Measurements from ENCODE around the gene SMIM29.

SMIM29 gene

GRCh38 chr6:34240329-34241248, 8.2 kb downstream of the SMIM29 start:
- DNase-seq (no peak), ATAC-seq (no peak)

GRCh38 chr6:34239893-34240292, 8.9 kb downstream of the SMIM29 start:
- no peak for ATAC-seq
- DNase-seq: no peak

- DNase-seq (no peak), ATAC-seq (no peak)
Measured at GRCh38 chr6:34239500-34239825, 9.3 kb downstream of the SMIM29 start.

GRCh38 chr6:34238585-34239499, 10.0 kb downstream of the SMIM29 start:
- ATAC-seq: no peak
- DNase-seq: no peak

- ATAC-seq (peak; percentile 9), DNase-seq (peak; percentile 85)
Measured at GRCh38 chr6:34237722-34238584, 10.9 kb downstream of the SMIM29 start.

GRCh38 chr6:34237316-34237721, 11.5 kb downstream of the SMIM29 start:
- no peak for ATAC-seq

GRCh38 chr6:34236443-34237315, 12.1 kb downstream of the SMIM29 start, which contains the start of gene HMGA1:
Gene HMGA1, plus strand, starts transcription at chr6:34236873. Its CDS starts 3,908 bp downstream, at chr6:34240781.
- peak; percentile 95 for DNase-seq
- ATAC-seq: peak; percentile 74

More at GRCh38 chr6:34237316-34237721, 11.5 kb downstream of the SMIM29 start:
- DNase-seq: no peak

- ATAC-seq (peak; percentile 11), DNase-seq (peak; percentile 57)
Measured at GRCh38 chr6:34236131-34236442, 12.7 kb downstream of the SMIM29 start.

- ATAC-seq: peak; percentile 68
Measured at GRCh38 chr6:34235307-34236130, 13.3 kb downstream of the SMIM29 start.

GRCh38 chr6:34234667-34235306, 14.0 kb downstream of the SMIM29 start:
- no peak for DNase-seq
- ATAC-seq: no peak

More at GRCh38 chr6:34235307-34236130, 13.3 kb downstream of the SMIM29 start:
- peak; percentile 71 for DNase-seq

- DNase-seq (no peak), ATAC-seq (no peak)
Measured at GRCh38 chr6:34233867-34234266, 14.9 kb downstream of the SMIM29 start.

GRCh38 chr6:34232901-34233300, 15.9 kb downstream of the SMIM29 start:
- no peak for ATAC-seq
- no peak for DNase-seq

- ATAC-seq: no peak
- DNase-seq: no peak
Measured at GRCh38 chr6:34231566-34232336, 17.1 kb downstream of the SMIM29 start.

- no peak for DNase-seq
- no peak for ATAC-seq
Measured at GRCh38 chr6:34230653-34231371, 18.0 kb downstream of the SMIM29 start.

- DNase-seq: no peak
- no peak for ATAC-seq
Measured at GRCh38 chr6:34229877-34230276, 18.9 kb downstream of the SMIM29 start.

GRCh38 chr6:34227761-34228421, 20.9 kb downstream of the SMIM29 start:
- ATAC-seq (no peak), DNase-seq (no peak)

All from stimulated activated naive CD8-positive, alpha-beta T cell treated with anti-CD3 and anti-CD28 coated beads, Interleukin-15, Interleukin-2, amounts not matched to agents 100 U/mL and 50 U/mL, for 24 hours (primary cell).